Fibroblast of lung (primary cell): ENCODE data around the gene SHISA5. TPM values are rescaled to one million over a fixed set of nuclear protein-coding genes. Genes with fewer than 3 reads are reported as not detected.

ENCODE experiments used
- DNase-seq, 2 donors: peaks; one replicate each; pipeline versions ENCODE4 v3.0.0 to v3.0.0-alpha.2; 2010; ENCODE audit warnings: low read depth in 2 of 2
- H2AFZ ChIP-seq: 2 replicates; pipeline ENCODE4 v1.5.1; 2012; ENCODE audit warnings: low read length, control low read depth, inconsistent platforms
- H3K27ac ChIP-seq: 2 replicates; pipeline ENCODE4 v1.5.1; 2011; ENCODE audit warnings: low read length, control low read depth; ENCODE audit not compliant: insufficient read depth
- H3K27me3 ChIP-seq: 2 replicates; pipeline ENCODE4 v1.5.1; 2011; ENCODE audit warnings: mild to moderate bottlenecking, low read length; ENCODE audit not compliant: control insufficient read depth, insufficient read depth
- H3K36me3 ChIP-seq: 2 replicates; pipeline ENCODE4 v1.5.1; 2011; ENCODE audit warnings: low read length; ENCODE audit not compliant: control insufficient read depth, insufficient read depth
- H3K4me1 ChIP-seq: 2 replicates; pipeline ENCODE4 v1.5.1; 2011; ENCODE audit warnings: low read length; ENCODE audit not compliant: control insufficient read depth, insufficient read depth; ENCODE audit errors: extremely low read depth
- H3K4me2 ChIP-seq: 2 replicates; pipeline ENCODE4 v1.5.1; 2011; ENCODE audit warnings: low read length, control low read depth; ENCODE audit not compliant: insufficient read depth; ENCODE audit errors: extremely low read depth
- H3K4me3 ChIP-seq, 4 experiments: fragments of 200-600 bp in 1 of 4; sonication (generic) in 1 of 4; replicated peaks in 1 of 4; 2 replicates each; pipeline ENCODE4 v1.5.1; 2011 to 2016; ENCODE audit warnings: low read length in 4 of 4, low read depth in 3 of 4, mild to moderate bottlenecking in 3 of 4, control low read depth in 2 of 4, inconsistent platforms in 1 of 4, mixed read lengths in 1 of 4; ENCODE audit not compliant: insufficient read depth in 1 of 4; ENCODE audit errors: control extremely low read depth in 1 of 4
- H3K79me2 ChIP-seq: 2 replicates; pipeline ENCODE4 v1.5.1; 2012; ENCODE audit warnings: mild to moderate bottlenecking, low read length, inconsistent platforms; ENCODE audit not compliant: control insufficient read depth, insufficient read depth
- H3K9ac ChIP-seq: 2 replicates; pipeline ENCODE4 v1.5.1; 2011; ENCODE audit warnings: mild to moderate bottlenecking, low read length, control low read depth; ENCODE audit not compliant: insufficient read depth
- H3K9me3 ChIP-seq: 2 replicates; pipeline ENCODE4 v1.5.1; 2012; ENCODE audit warnings: low read depth, low read length; ENCODE audit not compliant: control insufficient read depth, insufficient read depth
- H4K20me1 ChIP-seq: 2 replicates; pipeline ENCODE4 v1.5.1; 2011; ENCODE audit warnings: low read length; ENCODE audit not compliant: control insufficient read depth, insufficient read depth; ENCODE audit errors: extremely low read depth
- CTCF ChIP-seq, 2 donors: IDR thresholded peaks in 1 of 2; conservative IDR thresholded peaks in 1 of 2; 1 replicate in 1 of 2; 2 replicates in 1 of 2; pipeline ENCODE4 v1.5.1; 2011 to 2012; ENCODE audit warnings: low read length in 2 of 2, control low read depth in 1 of 2, inconsistent platforms in 1 of 2, low read depth in 1 of 2, mild to moderate bottlenecking in 1 of 2
- EZH2 ChIP-seq: IDR thresholded peaks from 2 replicates; pipeline ENCODE4 v1.5.1; 2012; ENCODE audit warnings: low read length, control low read depth, mild to moderate bottlenecking; ENCODE audit errors: missing control alignments
- polyA plus RNA-seq, 2 donors: library from polyadenylated mRNA; depleted of rRNA in 1 of 2; stranded (reverse) in 1 of 2; unstranded in 1 of 2; fragments of >200 nt; gene quantifications; 2 replicates each; pipeline ENCODE4 v1.2.1, GENCODE V29; 2011 to 2012; ENCODE audit warnings: missing spikeins in 1 of 2
- total RNA-seq: library from RNA; depleted of rRNA; stranded (reverse); fragments of >200 nt; gene quantifications from 2 replicates; pipeline ENCODE4 v1.2.1, GENCODE V29; 2014

SHISA5 gene
- total and polyA plus RNA-seq, 2 donors (not counting 1 experiment from before 2014, with no cell fraction given) = 136 to 139 TPM

- Histone ChIP-seq H3K36me3 (peaks cover 8% of the 10 kb centered on the region), H3K27me3 (no peaks in the 10 kb centered on the region), H3K9ac (no peak overlapping the region), H3K4me1 (no peaks in the 10 kb centered on the region), H3K4me3 (no peak overlapping the region), H3K27ac (no peak overlapping the region), H4K20me1 (no peaks in the 10 kb centered on the region), H3K4me2 (no peak overlapping the region), H3K79me2 (no peaks in the 10 kb centered on the region), H3K9me3 (no peaks in the 10 kb centered on the region), H2AFZ (no peak overlapping the region)
- no peak for DNase-seq
- no peak for TF ChIP-seq EZH2
Measured at GRCh38 chr3:48548126-48548525, 44.2 kb upstream of the SHISA5 start.

DNA sequence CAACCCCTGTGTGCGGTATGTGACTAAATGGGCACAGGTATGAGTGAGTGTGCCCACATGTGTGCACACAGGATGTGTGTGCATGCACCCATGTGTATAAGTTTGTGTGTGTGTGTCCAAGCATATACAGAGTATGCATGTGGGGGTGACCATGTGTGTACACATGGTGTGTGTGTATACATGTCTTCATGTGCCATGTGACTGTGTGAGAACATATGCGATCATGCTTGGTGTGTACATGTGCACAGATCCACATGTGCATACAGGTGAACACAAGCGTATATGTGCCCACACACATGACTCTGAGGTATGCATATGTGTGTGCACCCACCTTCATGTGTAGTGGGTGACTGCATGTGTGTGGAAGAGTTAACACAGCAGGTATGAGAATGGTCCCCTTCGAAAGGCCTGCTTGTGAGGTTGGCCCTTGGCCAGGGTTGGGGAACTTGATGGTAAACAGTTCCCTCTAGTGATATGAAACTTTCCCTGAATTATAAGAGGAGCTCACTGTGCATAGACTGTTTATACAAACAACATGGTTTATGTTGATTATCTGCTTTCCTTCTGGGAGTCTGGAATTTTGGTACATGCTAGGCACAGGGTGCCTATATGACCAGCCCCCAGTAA lies 42.3 kb upstream of the SHISA5 start:
- Histone ChIP-seq H3K9ac (no peak overlapping the region), H3K4me2 (no peak overlapping the region)
- peak in 1 of 2 donors; percentile 19 for DNase-seq

GRCh38 chr3:48544141-48544540 lies 40.2 kb upstream of the SHISA5 start:
- Histone ChIP-seq H3K36me3 (peaks cover 8% of the 10 kb centered on the region), H3K4me2 (no peak overlapping the region), H3K27ac (no peak overlapping the region), H3K9me3 (no peaks in the 10 kb centered on the region), H3K4me1 (no peaks in the 10 kb centered on the region), H3K4me3 (no peak overlapping the region), H3K9ac (no peak overlapping the region), H3K79me2 (no peaks in the 10 kb centered on the region), H2AFZ (no peak overlapping the region), H4K20me1 (no peaks in the 10 kb centered on the region), H3K27me3 (no peaks in the 10 kb centered on the region)
- DNase-seq = no peak
- TF ChIP-seq CTCF (conservative IDR thresholded peaks at IDR 0.05 in 1 of 2, IDR thresholded peaks at IDR 0.05 in 1 of 2; ENCODE audit: low read depth in 1 of 2, low read length in 2 of 2) (no peak), EZH2 (no peak)

More for the DNA sequence above, 42.3 kb upstream of the SHISA5 start:
- Histone ChIP-seq H2AFZ (no peak overlapping the region), H3K79me2 (no peaks in the 10 kb centered on the region), H3K27me3 (no peaks in the 10 kb centered on the region), H3K36me3 (peaks cover 8% of the 10 kb centered on the region), H4K20me1 (no peaks in the 10 kb centered on the region), H3K9me3 (no peaks in the 10 kb centered on the region), H3K4me1 (no peaks in the 10 kb centered on the region), H3K4me3 (no peak overlapping the region), H3K27ac (no peak overlapping the region)
- TF ChIP-seq EZH2 = no peak
- TF ChIP-seq CTCF (conservative IDR thresholded peaks at IDR 0.05 in 1 of 2, IDR thresholded peaks at IDR 0.05 in 1 of 2; ENCODE audit: low read depth in 1 of 2, low read length in 2 of 2) = no peak
